ENCODE measurements around the gene SPAG7. TPM values are rescaled to one million over a fixed set of nuclear protein-coding genes. Genes with fewer than 3 reads are reported as not detected.
A peak's percentile ranks its signal among the peaks of the same experiment; 100 is the strongest.

The SPAG7 gene
- total RNA-seq, 1 donor from 2014 or later: 158 TPM

GRCh38 chr17:4969551-4970173 is 2.0 kb upstream of the SPAG7 start:
- Histone ChIP-seq H3K27ac (replicated peaks) (peak overlapping the region; percentile 98), H3K4me1 (peaks cover 71% of the 10 kb centered on the region), H3K36me3 (peaks cover 32% of the 10 kb centered on the region), H3K9me3 (replicated peaks) (no peaks in the 10 kb centered on the region), H3K4me3 (peak overlapping the region; percentile 90), H3K27me3 (ENCODE audit: low read depth) (no peaks in the 10 kb centered on the region)
- intact Hi-C loops (cut with micrococcal nuclease): no loop called here
- TF ChIP-seq CTCF (IDR thresholded peaks at IDR 0.05; ENCODE audit: borderline replicate concordance): no peak
- no peak for DNase-seq

GRCh38 chr17:4969047-4969550 is 1.5 kb upstream of the SPAG7 start:
- no peaks in the 10 kb centered on the region for H3K9me3 ChIP-seq (replicated peaks)
- peaks cover 32% of the 10 kb centered on the region for H3K36me3 ChIP-seq
- H3K27me3 ChIP-seq (ENCODE audit: low read depth): no peaks in the 10 kb centered on the region
- DNase-seq: no peak
- peaks cover 65% of the 10 kb centered on the region for H3K4me1 ChIP-seq
- H3K4me3 ChIP-seq: peak overlapping the region; percentile 90
- intact Hi-C loops (cut with micrococcal nuclease): no loop called here
- H3K27ac ChIP-seq (replicated peaks): peak overlapping the region; percentile 98
- TF ChIP-seq CTCF (IDR thresholded peaks at IDR 0.05; ENCODE audit: borderline replicate concordance): no peak

GRCh38 chr17:4968486-4969046 is 949 bp upstream of the SPAG7 start:
- peaks cover 61% of the 10 kb centered on the region for H3K4me1 ChIP-seq
- peaks cover 31% of the 10 kb centered on the region for H3K36me3 ChIP-seq
- H3K27ac ChIP-seq (replicated peaks): peak overlapping the region; percentile 98
- DNase-seq: no peak
- no peaks in the 10 kb centered on the region for H3K9me3 ChIP-seq (replicated peaks)
- intact Hi-C loops (cut with micrococcal nuclease): no loop called here
- peak overlapping the region; percentile 90 for H3K4me3 ChIP-seq
- no peak for TF ChIP-seq CTCF (IDR thresholded peaks at IDR 0.05; ENCODE audit: borderline replicate concordance)
- no peaks in the 10 kb centered on the region for H3K27me3 ChIP-seq (ENCODE audit: low read depth)

DNA sequence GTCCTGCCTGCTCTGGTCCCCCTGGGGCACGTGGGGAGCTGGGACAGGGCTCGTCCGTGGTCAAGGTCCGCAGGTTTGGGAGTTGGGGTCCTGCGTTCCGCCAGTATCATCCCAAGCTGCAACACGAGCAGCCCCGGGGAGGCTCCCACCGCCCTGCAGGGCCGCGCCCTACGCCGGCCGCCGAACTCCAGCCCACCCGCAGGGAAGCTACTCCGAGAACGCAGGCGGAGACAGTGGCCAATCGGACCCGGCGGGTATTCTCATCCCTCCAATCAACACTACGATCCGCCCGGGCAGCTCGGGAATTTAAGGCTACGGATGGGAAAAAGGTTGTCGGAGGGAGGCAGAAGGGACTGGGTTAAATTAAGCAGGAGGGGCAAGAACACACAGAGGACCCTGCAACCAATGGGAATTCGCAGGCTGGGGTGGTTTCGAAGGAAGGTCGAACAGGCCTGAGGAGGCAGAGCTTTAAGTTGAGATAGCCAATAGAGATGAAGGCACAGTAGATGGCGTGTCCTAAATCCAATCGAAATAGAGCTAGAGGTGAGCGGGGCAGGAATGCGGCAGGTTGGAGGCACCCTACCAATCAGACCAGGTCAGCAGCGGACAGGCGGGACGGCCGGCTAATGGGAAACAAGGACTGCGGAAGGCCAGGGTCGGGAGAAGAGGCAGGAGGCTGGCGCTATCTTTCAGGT is 626 bp downstream of the SPAG7 start:
- no peak for TF ChIP-seq CTCF (IDR thresholded peaks at IDR 0.05; ENCODE audit: borderline replicate concordance)
- intact Hi-C loops (cut with micrococcal nuclease): no loop called here
- peaks cover 27% of the 10 kb centered on the region for H3K36me3 ChIP-seq
- no peaks in the 10 kb centered on the region for H3K27me3 ChIP-seq (ENCODE audit: low read depth)
- peak overlapping the region; percentile 98 for H3K27ac ChIP-seq (replicated peaks)
- H3K9me3 ChIP-seq (replicated peaks): no peaks in the 10 kb centered on the region
- peak; percentile 98 for DNase-seq
- peak overlapping the region; percentile 90 for H3K4me3 ChIP-seq
- H3K4me1 ChIP-seq: peaks cover 45% of the 10 kb centered on the region

DNA sequence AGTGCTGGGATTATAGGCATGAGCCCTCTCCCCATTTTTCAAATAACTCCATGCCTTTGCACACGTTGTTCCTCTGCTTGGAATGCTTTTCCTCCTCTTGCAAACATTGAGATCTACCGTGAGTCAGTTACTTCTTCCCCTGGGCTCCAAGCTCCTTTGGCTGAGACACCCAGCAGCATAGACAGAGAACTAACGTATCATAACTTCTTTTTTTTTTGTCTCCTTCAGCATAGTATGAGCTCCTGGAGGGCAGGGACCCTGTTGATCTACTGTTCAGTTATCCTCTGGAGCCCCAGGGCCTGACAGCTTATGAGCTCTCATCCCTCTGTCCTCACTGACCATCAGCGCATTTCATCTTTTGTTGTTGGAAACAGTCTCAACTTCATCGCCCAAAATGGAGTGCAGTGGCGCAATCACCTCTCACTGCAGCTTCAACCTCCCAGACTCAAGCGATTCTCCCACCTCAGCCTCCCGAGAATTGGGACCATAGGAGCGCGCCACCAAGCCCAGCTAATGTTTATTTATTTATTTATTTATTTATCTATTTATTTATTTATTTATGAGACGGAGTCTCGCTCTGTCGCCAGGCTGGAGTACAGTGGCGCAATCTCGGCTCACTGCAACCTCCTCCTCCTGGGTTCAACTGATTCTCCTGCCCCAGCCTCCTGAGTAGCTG is 2.2 kb downstream of the SPAG7 start:
- peak overlapping the region; percentile 98 for H3K27ac ChIP-seq (replicated peaks)
- TF ChIP-seq CTCF (IDR thresholded peaks at IDR 0.05; ENCODE audit: borderline replicate concordance): no peak
- H3K9me3 ChIP-seq (replicated peaks): no peaks in the 10 kb centered on the region
- intact Hi-C loops (cut with micrococcal nuclease): no loop called here
- no peaks in the 10 kb centered on the region for H3K27me3 ChIP-seq (ENCODE audit: low read depth)
- H3K4me1 ChIP-seq: peaks cover 42% of the 10 kb centered on the region
- DNase-seq: no peak
- peak overlapping the region; percentile 90 for H3K4me3 ChIP-seq
- peaks cover 41% of the 10 kb centered on the region for H3K36me3 ChIP-seq

All from left ventricle myocardium inferior (tissue), 1 donor.